GM12873 (cell line): Measurements from ENCODE around the gene ERICH3.

Experiments used
- CTCF ChIP-seq: IDR thresholded peaks from 2 replicates; pipeline ENCODE4 v1.5.1; 2012; ENCODE audit warnings: low read depth, mild to moderate bottlenecking, moderate library complexity, low read length, control low read depth; ENCODE audit not compliant: insufficient read depth; ENCODE audit errors: missing control alignments

ERICH3 gene

GRCh38 chr1:74531796-74532195, 141.8 kb downstream of the ERICH3 start:
- no peak for TF ChIP-seq CTCF

GRCh38 chr1:74530892-74531291, 142.7 kb downstream of the ERICH3 start:
- no peak for TF ChIP-seq CTCF

- no peak for TF ChIP-seq CTCF
These were observed 145.5 kb downstream of the ERICH3 start for GRCh38 chr1:74528123-74528522.

- TF ChIP-seq CTCF = no peak
These were observed 146.9 kb downstream of the ERICH3 start for GRCh38 chr1:74526708-74527107.

- no peak for TF ChIP-seq CTCF
These were observed 149.6 kb downstream of the ERICH3 start for GRCh38 chr1:74523873-74524480.

GRCh38 chr1:74522148-74522547, 151.4 kb downstream of the ERICH3 start:
- TF ChIP-seq CTCF = no peak
